HG02852 (cell line): Measurements from ENCODE around the gene C13orf46.
A peak's percentile ranks its signal among the peaks of the same experiment; 100 is the strongest.

Source experiments
- ATAC-seq: cut with Tn5 transposase; IDR thresholded peaks from one replicate; pipeline ENCODE4 v1.9.1; 2021; ENCODE audit warnings: mild to moderate bottlenecking, moderate library complexity; ENCODE audit not compliant: unreplicated experiment

C13orf46 gene

DNA sequence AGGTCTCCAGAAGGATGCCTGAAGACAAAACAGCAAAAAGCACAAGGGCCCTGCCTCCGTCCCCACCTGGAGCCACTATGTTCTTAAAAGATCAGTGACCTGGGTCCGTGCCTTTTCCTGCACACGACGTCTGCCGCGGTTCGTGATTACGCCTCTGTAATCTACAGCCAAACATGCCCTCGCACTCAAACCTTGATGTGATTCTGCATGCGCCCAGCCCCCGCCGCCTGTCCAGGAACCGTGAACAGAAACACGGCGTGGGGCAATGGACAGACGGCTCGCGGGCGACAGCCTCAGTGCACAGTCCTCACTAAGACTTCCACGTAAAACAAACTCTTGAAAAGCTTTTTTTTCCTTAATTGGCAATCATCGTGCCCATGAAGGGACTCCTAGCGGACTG is 15.5 kb downstream of the C13orf46 start:
- ATAC-seq = no peak

DNA sequence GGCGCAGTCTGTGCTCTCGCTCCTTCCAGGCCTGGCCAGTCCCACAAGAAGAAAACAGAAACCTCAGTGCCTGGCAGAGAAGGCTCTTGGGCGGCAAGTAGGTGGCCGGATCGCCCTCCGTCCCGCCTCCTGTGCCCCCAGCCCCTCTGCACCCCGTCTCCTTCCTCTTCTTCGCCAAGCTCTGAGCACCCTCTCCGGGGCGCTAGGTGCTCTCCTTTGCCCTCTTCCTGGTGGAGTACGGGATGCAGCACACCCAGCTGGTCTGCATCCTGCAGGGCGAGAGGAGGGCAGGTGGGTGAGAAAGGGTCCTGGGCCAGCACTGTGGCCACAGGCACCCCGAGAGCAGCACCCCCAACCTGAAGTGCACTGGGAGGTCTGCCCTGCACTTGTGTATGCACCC is 17.3 kb downstream of the C13orf46 start:
- ATAC-seq = no peak

DNA sequence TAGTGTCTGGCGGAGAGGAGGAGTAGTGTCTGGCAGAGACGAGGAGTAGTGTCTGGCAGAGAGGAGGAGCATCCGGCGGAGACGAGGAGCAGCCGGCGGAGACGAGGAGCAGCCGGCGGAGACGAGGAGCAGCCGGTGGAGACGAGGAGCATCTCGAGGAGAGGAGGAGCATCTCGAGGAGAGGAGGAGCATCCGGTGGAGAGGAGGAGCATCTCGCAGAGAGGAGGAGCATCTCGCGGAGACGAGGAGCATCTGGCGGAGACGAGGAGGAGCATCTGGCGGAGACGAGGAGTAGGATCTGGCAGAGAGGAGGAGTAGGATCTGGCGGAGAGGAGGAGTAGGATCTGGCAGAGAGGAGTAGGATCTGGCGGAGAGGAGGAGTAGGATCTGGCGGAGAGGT is 18.2 kb downstream of the C13orf46 start:
- no peak for ATAC-seq

DNA sequence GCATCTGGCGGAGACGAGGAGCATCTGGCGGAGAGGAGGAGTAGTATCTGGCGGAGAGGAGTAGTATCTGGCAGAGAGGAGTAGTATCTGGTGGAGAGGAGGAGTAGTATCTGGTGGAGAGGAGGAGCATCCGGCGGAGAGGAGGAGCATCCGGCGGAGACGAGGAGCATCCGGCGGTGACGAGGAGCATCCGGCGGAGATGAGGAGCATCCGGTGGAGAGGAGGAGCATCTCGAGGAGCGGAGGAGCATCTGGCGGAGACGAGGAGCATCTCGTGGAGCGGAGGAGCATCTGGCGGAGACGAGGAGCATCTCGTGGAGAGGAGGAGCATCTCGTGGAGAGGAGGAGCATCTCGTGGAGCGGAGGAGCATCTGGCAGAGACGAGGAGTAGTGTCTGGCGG is 18.6 kb downstream of the C13orf46 start:
- no peak for ATAC-seq

DNA sequence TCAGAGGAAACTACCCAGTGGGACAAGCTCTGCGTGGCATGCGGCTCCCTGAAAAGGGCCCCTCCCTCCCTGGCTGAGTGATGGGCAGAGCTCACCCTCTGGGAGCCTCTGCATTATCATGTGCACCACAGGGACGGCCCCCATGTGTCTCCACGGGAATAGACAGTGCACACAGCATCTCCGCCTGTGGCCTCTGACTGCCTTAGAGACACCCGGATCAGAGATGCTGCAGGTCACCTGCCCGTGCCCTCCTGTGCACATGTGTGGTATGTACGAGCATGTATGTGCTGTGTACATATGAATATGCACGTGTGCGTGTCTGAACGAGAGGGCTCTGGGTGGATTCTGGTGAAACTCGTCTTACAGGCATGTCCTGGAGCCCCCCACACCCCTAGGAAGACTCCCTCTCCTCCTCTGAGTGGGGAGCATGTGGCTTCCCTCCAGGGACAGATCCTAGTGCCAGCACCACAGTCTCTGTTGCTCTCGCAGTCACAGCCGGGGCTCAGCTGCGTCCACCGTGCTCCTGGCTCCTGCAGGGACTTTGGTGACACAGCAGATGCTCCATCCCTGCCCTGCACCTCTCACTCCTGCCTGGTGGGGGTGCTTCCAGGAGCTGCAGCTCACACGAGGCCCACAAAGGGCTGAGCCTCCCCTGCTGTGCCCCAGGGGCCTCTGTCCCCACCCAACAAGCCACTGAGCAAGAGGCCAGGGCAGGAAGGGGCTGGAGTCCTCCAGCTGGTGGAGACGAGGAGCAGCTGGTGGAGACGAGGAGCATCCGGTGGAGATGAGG is 19.6 kb downstream of the C13orf46 start:
- ATAC-seq = no peak

DNA sequence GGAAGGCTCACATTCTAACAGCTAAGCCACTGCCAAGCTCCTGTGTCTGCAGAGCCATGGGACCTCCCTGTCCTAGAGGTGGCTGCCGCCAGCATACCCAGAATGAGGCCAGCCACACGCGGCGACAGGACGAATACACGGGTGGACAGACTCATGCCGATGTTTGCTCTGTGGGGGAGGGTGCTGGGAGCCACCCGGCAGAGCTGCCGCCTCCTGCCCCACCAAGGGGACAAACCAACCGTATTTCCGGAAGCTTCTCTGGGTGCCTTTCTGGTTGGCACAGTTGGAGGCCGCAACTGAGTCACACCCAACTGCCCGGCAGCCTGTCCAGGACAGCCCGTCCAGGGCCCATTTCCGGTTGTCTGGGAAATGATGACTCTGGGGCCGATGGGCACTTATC is 20.3 kb downstream of the C13orf46 start:
- ATAC-seq = no peak

DNA sequence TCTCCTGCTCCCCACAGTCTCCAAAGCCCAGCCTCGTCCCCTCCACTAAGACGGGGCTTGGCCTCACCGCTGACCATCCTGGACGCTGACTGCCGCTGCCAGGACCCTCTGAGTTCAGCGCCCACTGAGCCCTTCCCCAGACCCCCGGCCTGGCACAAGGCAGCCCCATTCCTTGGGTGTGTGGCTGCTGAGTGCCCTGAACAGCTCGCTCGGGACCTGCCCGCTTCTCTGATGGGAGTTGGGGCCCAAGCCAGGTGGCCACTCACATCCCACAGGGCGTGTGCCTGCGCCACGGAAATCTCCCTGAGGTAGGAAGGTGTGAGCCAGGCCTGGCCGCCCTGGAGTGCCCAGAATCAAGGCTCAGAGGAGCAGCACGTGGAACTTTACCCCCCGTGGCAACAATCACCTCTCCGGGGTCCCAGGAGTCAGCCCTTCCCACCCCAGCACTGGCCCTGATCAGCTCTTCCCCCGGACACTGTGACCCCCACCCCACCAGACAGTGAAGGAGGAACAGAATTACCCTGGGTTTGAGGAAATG is 20.8 kb downstream of the C13orf46 start:
- no peak for ATAC-seq

DNA sequence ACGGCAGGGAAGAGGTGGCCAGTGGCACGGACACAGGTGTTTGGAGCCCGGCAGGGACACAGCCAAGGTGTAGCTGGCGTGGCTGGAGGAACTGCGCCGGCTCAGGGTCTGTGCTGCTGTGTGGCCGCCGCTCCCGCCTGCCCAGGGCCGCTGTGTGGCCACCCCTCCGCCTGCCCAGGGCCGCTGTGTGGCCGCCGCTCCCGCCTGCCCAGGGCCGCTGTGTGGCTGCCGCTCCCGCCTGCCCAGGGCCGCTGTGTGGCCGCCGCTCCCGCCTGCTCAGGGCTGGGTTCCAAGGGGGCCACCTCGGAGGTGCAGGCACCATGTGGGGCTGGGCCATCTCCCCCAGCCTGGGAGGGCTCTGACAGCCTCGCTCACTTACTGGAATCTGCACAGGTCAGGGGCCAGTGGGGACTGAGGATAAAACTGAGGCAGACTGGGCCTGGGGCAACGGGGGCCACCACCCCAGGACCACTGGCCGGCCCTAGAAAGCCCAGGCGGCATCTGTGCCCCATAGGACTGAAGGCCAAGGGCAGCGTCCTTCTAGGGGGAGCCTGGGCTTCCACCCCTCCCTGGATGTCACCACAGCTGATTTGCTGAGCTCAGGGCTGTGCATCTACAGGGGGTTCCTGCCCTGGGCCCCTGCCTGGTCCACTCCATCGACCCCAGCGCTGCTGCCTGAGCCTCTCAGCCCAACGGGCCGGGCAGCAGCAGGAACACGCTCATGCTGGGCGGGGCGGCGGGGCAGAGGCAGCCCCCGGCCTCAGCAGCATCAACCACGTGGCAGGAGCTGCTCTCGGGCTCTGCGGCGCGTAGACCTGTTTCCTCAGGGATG is 21.5 kb downstream of the C13orf46 start:
- no peak for ATAC-seq

DNA sequence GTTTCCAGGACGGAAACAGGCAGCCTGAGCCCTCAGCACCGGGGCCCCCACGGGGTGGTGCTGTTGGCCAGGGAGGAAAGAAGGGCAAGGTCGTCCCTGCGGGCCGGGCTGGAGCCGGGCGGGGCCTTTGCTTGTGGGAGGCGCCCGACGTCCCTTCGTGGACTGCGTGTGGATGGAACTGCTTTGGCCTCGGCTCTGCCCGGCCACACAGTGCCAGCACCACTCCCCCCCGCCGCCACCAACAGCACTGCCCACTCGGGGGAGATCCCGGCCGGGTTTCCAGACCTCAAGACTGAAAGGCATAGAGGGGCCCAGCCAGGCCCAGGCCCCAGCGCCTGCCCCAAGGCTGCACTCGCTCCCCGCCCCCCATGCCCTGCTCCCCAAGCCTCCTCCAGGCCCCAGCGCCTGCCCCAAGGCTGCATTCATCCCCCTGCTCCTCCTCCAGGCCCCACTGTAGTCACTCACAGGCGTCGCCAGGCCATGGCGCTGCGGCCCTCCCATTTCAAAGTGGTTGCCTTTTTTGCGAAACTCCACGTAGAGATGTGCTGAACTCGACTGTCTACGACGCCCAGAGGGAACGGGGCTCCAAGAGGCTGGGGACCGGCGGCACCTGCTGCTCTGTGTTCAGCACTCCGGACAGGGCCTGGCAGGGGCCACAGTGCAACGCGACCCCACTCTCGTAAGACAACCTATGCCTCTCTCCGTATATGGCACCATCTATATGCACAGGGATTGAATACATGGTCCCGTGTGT is 22.5 kb downstream of the C13orf46 start:
- ATAC-seq = peak; percentile 67

DNA sequence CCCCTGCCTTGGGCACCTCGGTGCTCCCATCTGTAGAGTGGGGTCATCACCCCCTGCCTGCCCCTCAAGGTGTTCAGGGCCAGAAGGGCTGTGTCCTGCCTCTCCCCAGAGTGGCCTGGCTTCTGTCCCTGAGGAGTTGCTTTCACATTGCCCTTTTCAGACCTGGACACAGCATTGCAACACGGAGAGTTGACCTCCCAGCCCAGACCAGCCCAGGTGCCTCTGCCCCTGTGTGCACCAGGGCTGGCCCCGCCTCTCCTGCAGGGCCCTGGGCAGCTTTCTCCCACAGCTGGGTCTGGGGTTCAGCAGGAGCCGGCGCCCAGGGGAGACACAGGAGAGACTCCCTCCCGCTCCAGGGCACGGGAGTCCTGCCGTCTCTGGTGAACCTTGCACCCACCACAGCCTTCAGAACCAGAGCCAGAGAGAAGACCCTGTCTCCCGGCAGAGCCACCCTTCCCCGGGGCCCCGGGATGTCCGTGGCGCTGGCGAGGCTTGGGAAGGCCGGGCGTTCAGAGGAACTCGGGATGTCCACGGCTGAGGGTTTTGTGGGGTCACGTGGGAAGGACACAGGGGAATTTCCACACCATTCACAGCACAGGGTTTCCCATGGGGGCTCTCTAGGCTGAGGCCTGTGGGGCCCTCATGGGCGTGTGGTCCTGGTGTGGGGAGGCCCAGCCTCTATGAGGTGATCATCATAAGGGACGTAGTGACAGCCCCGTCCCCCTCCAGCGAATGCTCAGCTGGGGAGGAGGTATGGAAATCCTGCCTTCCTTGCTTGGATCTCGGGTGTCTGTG is 23.2 kb downstream of the C13orf46 start:
- ATAC-seq = peak; percentile 19

DNA sequence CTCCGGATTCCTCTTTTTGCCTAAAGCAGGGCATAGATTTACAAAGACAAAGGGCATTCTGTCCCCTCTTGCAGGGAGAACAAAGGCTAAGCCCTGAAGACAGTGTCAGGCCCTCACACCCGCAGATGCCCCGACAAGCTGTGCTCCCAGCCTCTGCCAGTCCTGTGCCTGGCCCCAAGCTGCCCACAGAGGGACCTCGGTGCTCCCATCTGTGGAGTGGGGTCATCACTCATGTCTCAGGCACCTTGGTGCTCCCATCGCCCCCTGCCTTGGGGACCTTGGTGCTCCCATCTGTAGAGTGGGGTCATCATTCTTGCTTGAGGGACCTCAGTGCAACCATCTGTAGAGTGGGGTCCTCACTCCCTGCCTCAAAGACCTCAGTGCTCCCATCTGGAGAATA is 24.3 kb downstream of the C13orf46 start:
- no peak for ATAC-seq

DNA sequence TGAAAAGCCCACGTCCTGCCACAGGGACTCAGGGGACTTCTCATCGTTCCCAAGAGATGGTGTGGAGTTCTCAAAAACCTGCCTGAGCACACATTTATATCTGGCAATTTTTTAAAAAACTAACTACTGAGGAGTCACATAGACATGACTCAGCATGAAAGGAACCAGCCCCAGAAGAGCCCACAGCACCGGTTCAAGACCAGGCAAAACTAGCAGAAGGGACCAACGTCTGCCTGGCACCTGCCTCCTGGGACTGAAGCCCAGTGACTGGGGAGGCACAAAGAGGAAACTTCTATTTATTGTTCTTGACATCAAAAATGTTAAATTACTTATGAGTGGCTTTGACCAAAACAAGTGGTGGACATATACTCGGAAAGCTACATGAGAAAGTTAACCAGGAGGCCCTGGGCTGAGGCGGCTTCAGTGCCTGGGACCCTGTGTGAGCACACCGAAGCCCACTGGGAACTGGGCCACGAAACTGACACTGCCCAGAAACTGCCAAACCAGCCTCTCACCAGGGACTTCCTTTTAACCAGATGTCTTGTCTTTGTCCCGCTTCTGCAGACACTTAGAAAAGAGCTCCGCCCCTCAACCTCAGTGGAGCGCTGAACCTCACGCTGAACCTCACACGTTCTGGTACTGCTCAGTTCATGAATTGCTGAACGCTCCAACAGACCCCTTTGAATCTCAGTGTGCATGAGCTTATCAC is 25.7 kb downstream of the C13orf46 start:
- ATAC-seq = no peak

DNA sequence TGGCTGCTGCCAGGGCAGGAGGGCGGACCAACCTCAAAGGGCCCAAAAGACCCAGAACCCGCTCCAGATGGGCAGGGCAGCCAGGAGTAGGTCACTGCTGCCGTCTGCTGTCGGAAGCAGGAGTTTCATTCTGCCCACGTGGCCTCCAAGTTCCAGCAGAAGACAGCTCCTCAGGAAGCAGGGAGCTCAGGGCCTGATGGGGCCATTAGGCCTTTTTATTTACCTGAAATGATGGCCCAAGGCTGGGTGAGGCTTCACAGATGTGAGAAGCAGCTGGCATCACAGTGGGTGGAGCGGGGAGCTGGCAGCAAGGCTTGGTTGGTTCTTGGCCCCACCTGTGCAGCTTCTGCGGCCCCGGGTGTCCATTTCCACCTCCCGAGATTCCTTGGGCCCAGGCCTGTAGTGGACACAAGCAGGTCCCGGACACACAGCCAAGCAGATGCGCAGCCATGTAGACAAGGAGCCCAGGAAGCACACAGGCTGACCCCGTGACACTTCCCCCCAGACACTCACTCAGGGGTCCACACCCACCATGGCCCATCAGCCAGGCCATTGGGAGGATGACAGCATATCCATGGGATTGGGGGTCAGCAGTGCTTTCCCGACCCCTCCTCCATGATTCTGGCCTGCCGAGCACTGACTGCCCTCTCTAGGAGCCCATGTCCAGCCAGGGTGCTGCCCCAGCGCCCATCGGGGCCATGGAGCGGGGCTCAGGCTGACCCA is 26.4 kb downstream of the C13orf46 start:
- ATAC-seq = no peak

DNA sequence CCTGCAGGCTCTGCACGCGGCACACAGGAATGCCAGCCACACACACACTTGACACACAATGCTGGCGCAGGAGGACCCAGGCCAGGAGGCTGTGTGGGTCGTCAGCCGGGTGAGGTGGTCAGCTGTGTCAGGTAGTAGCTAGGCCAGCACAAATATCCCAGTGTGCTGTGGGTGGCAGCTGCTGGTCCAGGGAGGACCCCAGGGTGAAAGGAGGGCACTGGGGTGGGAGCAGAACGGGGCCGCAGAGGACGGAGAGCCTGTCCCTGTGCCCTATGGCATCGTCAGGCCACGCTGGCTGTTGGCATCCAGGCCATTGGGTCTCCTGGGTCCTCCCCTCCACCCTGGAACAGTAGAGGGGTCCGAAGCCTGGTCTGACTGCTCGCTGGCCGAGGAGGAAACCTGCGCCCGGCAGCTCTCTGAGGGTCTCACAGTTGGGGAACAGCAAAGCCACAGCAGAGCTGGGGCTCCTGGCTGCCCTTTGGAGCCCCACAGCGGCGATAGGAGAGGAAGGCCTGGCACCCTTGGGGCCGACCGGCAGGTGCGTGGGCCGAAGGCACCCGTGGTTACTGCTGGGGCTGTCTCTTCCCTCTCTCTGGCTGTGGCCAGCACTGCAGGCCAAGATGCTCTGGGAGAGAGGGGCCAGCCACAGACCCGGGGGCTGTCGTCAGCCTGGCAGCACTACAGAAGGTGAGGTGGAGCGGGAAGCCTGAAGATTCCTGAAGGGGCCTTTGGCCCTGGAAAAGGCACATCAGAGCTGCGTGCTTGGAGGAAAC is 27.3 kb downstream of the C13orf46 start:
- no peak for ATAC-seq

DNA sequence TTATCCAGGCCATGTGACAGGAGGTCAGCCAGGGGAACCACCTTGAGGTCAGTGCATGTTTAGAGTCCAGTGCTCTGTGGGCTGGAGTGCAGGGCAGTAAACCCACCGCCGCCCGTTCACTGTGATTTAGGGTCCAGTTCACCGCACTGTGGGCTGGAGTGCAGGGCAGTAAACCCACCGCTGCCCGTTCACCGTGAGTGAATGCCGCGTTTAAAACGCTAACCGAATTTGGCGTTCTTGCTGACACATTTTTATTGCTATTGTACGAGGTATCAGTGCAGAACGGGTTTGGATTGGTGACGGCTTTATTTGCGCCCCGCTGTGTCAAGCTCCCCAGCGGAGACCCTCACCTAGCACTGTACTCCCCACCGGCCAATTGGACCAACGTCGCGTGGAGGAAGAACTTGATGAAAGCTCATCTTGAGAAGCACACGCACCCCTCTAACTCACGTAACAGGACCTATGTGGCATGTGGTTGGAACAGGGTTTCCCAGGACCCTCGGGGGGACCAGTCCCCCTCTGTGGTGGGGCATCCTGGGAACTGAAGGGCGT is 27.9 kb downstream of the C13orf46 start:
- ATAC-seq = no peak

DNA sequence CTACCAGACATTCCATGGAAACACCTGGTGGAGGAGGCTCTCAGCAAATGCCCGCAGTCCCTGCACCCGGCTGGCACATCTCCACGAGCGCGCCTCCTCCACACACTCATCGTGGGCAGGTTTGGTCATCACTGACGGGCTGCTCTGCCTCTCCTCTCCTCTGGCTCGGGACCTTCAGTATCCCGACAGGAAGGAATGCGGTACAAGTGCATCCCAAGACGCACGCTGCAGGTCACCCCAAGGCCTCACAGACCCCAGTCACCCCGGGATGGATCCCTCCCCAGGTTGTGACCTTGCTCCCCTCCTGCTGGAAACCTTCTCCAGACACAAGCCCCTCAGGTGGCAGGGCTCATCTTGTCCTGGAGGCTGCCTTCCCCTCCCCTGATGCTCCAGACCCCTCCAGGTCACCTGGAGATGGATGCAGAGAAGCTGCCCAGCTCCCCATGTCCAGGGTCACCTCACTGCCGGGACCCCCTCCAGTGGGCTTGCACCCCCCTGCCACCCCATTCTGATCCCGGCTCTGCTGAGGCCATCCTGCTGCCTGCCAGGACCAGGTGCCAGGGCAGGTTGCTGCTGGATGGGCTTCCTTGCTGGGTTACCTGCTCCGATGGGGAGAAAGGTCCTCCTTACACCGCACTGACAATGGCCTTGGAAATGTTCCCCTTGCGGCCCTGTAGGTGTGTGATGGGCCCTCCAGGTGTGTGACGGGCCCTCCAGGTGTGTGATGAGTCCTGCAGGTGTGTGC is 29.9 kb downstream of the C13orf46 start:
- no peak for ATAC-seq

DNA sequence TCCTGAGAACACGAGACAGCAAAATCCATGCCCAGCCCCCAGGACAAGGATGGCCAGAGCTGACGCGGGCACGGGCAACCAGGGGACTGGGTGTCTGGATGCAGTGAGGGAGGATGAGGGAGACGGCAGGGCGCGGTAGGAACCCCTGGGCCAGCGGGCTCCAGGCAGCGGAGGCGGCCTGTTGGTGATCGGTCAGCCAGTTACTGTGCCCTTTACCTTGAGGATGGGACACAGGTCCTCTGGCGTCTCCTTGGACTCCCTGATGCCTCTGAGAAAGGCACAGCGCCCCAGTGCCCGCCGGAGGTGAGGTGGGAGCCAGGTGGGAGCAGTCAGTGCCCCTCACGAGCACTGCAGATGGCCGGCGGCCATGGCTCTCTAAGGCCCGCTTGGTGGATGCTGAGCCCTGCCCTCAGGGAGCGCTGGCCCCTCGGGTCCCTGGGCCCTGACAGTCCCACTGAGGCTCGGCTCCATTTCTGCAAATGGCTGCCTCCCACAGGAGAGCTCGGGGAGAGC is 31.2 kb downstream of the C13orf46 start:
- ATAC-seq = no peak
